Neural cell (in vitro differentiated cells): ENCODE measurements around the gene MARS1. TPM values are rescaled to one million over a fixed set of nuclear protein-coding genes. Genes with fewer than 3 reads are reported as not detected.
A peak's percentile ranks its signal among the peaks of the same experiment; 100 is the strongest.

Source experiments
- H2AFZ ChIP-seq: fragments of 200-600, 300-800 bp; sonication (generic), shearing (Covaris generic); 2 replicates; pipeline ENCODE4 v1.6.0; 2014; ENCODE audit warnings: low read depth, mild to moderate bottlenecking, antibody characterized with exemption, low read length, moderate library complexity
- H3F3A ChIP-seq: fragments of 200-600 bp; shearing (Covaris generic); 2 replicates; pipeline ENCODE4 v1.6.1; 2016; ENCODE audit warnings: mild to moderate bottlenecking, moderate library complexity, mixed read lengths, antibody characterized with exemption, low read length; ENCODE audit not compliant: insufficient read depth, poor library complexity, severe bottlenecking
- H3K27ac ChIP-seq: fragments of 200-600, 300-800 bp; sonication (generic), shearing (Covaris generic); 2 replicates; pipeline ENCODE4 v1.5.1; 2014; ENCODE audit warnings: mild to moderate bottlenecking, low read length, moderate library complexity
- H3K27me3 ChIP-seq: fragments of 300-800, 200-600 bp; sonication (generic), shearing (Covaris generic); 2 replicates; pipeline ENCODE4 v1.6.0; 2014; ENCODE audit warnings: mild to moderate bottlenecking, low read depth, low read length, moderate library complexity; ENCODE audit not compliant: insufficient read depth
- H3K36me3 ChIP-seq: fragments of 300-800, 200-600 bp; sonication (generic), shearing (Covaris generic); 2 replicates; pipeline ENCODE4 v1.5.1; 2014; ENCODE audit warnings: mild to moderate bottlenecking, antibody characterized with exemption, low read length, moderate library complexity; ENCODE audit not compliant: insufficient read depth
- H3K4me2 ChIP-seq: fragments of 300-800, 200-600 bp; sonication (generic), shearing (Covaris generic); 2 replicates; pipeline ENCODE4 v1.6.0; 2014; ENCODE audit warnings: mild to moderate bottlenecking, low read length
- H3K4me3 ChIP-seq: fragments of 300-800, 200-600 bp; sonication (generic), shearing (Covaris generic); 2 replicates; pipeline ENCODE4 v1.5.1; 2014; ENCODE audit warnings: mild to moderate bottlenecking, low read length, moderate library complexity
- H3K79me2 ChIP-seq: fragments of 200-600 bp; shearing (Covaris generic); replicated peaks from 2 replicates; pipeline ENCODE4 v1.6.0; 2014; ENCODE audit warnings: mild to moderate bottlenecking, low read length, moderate library complexity; ENCODE audit not compliant: insufficient read depth
- H3K9ac ChIP-seq: fragments of 300-800, 200-600 bp; sonication (generic), shearing (Covaris generic); 2 replicates; pipeline ENCODE4 v1.6.1; 2016; ENCODE audit warnings: mild to moderate bottlenecking, low read length, mixed read lengths
- H3K9me2 ChIP-seq: fragments of 200-600 bp; shearing (Covaris generic); 2 replicates; pipeline ENCODE4 v1.6.1; 2016; ENCODE audit warnings: mild to moderate bottlenecking, low read length, mixed read lengths; ENCODE audit not compliant: insufficient read depth
- H3K9me3 ChIP-seq: fragments of 200-600, 300-800 bp; sonication (generic), shearing (Covaris generic); 2 replicates; pipeline ENCODE4 v1.6.1; 2016; ENCODE audit warnings: mild to moderate bottlenecking, mixed run types, low read length, moderate library complexity, mixed read lengths
- H4K20me1 ChIP-seq: fragments of 200-600 bp; shearing (Covaris generic); 2 replicates; pipeline ENCODE4 v1.6.1; 2016; ENCODE audit warnings: mild to moderate bottlenecking, mixed run types; ENCODE audit not compliant: insufficient read depth
- EP300 ChIP-seq: fragments of 450-650 bp; conservative IDR thresholded peaks from 2 replicates; pipeline ENCODE4 v1.6.1; 2014; ENCODE audit warnings: antibody characterized with exemption, mild to moderate bottlenecking, moderate library complexity; ENCODE audit not compliant: poor library complexity, severe bottlenecking
- EZH2 ChIP-seq: fragments of 200-600, 300-800 bp; shearing (Covaris generic), sonication (generic); IDR thresholded peaks from 2 replicates; pipeline ENCODE4 v1.6.1; 2014; ENCODE audit warnings: antibody characterized with exemption, low read length, borderline replicate concordance, mild to moderate bottlenecking; ENCODE audit not compliant: insufficient read depth, poor library complexity, severe bottlenecking
- MXI1 ChIP-seq: fragments of 450-650 bp; conservative IDR thresholded peaks from 2 replicates; pipeline ENCODE4 v1.6.1; 2014; ENCODE audit warnings: antibody characterized with exemption, mild to moderate bottlenecking; ENCODE audit not compliant: poor library complexity, severe bottlenecking
- POLR2AphosphoS5 ChIP-seq: IDR thresholded peaks from 2 replicates; pipeline ENCODE4 v1.6.1; 2012
- RAD21 ChIP-seq: fragments of 450-650 bp; conservative IDR thresholded peaks from 2 replicates; pipeline ENCODE4 v1.6.1; 2014; ENCODE audit warnings: antibody characterized with exemption, mild to moderate bottlenecking, moderate library complexity
- SMC3 ChIP-seq: fragments of 450-650 bp; conservative IDR thresholded peaks from 2 replicates; pipeline ENCODE4 v1.6.1; 2014; ENCODE audit warnings: antibody characterized with exemption, mild to moderate bottlenecking, moderate library complexity; ENCODE audit not compliant: poor library complexity
- TAF1 ChIP-seq: IDR thresholded peaks from 2 replicates; pipeline ENCODE4 v1.6.1; 2012; ENCODE audit warnings: low read depth
- polyA plus RNA-seq: library from polyadenylated mRNA; depleted of rRNA; stranded (reverse); fragments of >200 nt; gene quantifications from 2 replicates; pipeline ENCODE4 v1.2.3, GENCODE V29; 2014
- TF ChIP-seq, protein P1 (sequence below): IDR thresholded peaks from 2 replicates; pipeline ENCODE4 v1.6.1; 2012; ENCODE audit warnings: borderline replicate concordance
- TF ChIP-seq, protein P2 (sequence below): fragments of 450-650 bp; IDR thresholded peaks from 2 replicates; pipeline ENCODE4 v1.5.1; 2014; ENCODE audit warnings: antibody characterized with exemption, mild to moderate bottlenecking, moderate library complexity; ENCODE audit not compliant: poor library complexity, severe bottlenecking

Gene MARS1
- polyA plus RNA-seq, 1 donor from 2014 or later: 321 TPM

DNA sequence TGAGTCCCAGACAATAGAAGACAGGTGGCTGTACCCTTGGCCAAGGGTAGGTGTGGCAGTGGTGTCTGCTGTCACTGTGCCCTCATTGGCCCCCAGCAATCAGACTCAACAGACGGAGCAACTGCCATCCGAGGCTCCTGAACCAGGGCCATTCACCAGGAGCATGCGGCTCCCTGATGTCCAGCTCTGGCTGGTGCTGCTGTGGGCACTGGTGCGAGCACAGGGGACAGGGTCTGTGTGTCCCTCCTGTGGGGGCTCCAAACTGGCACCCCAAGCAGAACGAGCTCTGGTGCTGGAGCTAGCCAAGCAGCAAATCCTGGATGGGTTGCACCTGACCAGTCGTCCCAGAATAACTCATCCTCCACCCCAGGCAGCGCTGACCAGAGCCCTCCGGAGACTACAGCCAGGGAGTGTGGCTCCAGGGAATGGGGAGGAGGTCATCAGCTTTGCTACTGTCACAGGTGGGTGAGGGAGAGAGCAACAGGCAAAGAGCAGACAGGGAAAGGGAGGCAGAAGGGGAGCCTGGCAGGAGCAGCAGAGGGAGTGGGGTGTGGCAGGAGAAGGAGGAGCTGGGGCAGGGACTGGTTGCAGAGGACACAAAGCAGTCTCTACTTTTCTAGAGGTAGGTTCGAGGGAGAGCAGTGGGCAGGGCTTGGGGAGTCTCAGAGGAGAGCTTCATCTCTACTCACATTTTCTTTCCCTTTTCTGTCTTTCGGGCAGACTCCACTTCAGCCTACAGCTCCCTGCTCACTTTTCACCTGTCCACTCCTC is 32.3 kb upstream of the MARS1 start:
- Histone ChIP-seq H3K9ac (no peak overlapping the region), H3K9me2 (no peaks in the 10 kb centered on the region), H3K79me2 (no peaks in the 10 kb centered on the region), H2AFZ (no peak overlapping the region), H3K36me3 (no peaks in the 10 kb centered on the region), H4K20me1 (no peaks in the 10 kb centered on the region), H3F3A (no peaks in the 10 kb centered on the region), H3K4me2 (no peak overlapping the region), H3K27ac (no peak overlapping the region), H3K9me3 (no peaks in the 10 kb centered on the region), H3K27me3 (peaks cover 14% of the 10 kb centered on the region), H3K4me3 (no peak overlapping the region)
- TF ChIP-seq EP300 (no peak), SMC3 (no peak), RAD21 (no peak), EZH2 (no peak), POLR2AphosphoS5 (no peak), TAF1 (no peak), MXI1 (no peak)
- TF ChIP-seq, protein P1, sequence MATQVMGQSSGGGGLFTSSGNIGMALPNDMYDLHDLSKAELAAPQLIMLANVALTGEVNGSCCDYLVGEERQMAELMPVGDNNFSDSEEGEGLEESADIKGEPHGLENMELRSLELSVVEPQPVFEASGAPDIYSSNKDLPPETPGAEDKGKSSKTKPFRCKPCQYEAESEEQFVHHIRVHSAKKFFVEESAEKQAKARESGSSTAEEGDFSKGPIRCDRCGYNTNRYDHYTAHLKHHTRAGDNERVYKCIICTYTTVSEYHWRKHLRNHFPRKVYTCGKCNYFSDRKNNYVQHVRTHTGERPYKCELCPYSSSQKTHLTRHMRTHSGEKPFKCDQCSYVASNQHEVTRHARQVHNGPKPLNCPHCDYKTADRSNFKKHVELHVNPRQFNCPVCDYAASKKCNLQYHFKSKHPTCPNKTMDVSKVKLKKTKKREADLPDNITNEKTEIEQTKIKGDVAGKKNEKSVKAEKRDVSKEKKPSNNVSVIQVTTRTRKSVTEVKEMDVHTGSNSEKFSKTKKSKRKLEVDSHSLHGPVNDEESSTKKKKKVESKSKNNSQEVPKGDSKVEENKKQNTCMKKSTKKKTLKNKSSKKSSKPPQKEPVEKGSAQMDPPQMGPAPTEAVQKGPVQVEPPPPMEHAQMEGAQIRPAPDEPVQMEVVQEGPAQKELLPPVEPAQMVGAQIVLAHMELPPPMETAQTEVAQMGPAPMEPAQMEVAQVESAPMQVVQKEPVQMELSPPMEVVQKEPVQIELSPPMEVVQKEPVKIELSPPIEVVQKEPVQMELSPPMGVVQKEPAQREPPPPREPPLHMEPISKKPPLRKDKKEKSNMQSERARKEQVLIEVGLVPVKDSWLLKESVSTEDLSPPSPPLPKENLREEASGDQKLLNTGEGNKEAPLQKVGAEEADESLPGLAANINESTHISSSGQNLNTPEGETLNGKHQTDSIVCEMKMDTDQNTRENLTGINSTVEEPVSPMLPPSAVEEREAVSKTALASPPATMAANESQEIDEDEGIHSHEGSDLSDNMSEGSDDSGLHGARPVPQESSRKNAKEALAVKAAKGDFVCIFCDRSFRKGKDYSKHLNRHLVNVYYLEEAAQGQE: no peak
- TF ChIP-seq, protein P2, sequence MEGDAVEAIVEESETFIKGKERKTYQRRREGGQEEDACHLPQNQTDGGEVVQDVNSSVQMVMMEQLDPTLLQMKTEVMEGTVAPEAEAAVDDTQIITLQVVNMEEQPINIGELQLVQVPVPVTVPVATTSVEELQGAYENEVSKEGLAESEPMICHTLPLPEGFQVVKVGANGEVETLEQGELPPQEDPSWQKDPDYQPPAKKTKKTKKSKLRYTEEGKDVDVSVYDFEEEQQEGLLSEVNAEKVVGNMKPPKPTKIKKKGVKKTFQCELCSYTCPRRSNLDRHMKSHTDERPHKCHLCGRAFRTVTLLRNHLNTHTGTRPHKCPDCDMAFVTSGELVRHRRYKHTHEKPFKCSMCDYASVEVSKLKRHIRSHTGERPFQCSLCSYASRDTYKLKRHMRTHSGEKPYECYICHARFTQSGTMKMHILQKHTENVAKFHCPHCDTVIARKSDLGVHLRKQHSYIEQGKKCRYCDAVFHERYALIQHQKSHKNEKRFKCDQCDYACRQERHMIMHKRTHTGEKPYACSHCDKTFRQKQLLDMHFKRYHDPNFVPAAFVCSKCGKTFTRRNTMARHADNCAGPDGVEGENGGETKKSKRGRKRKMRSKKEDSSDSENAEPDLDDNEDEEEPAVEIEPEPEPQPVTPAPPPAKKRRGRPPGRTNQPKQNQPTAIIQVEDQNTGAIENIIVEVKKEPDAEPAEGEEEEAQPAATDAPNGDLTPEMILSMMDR: no peak

GRCh38 chr12:57456145-57456700 is 31.6 kb upstream of the MARS1 start:
- Histone ChIP-seq H4K20me1 (no peaks in the 10 kb centered on the region), H2AFZ (no peak overlapping the region), H3K79me2 (no peaks in the 10 kb centered on the region), H3K27me3 (peaks cover 21% of the 10 kb centered on the region), H3K36me3 (no peaks in the 10 kb centered on the region), H3F3A (no peaks in the 10 kb centered on the region), H3K4me3 (no peak overlapping the region), H3K9me2 (no peaks in the 10 kb centered on the region), H3K9me3 (no peaks in the 10 kb centered on the region), H3K9ac (no peak overlapping the region), H3K4me2 (no peak overlapping the region), H3K27ac (no peak overlapping the region)
- TF ChIP-seq, protein P1: no peak
- TF ChIP-seq, protein P2: peak; percentile 58
- TF ChIP-seq EP300 (no peak), SMC3 (peak; percentile 19), POLR2AphosphoS5 (no peak)
